Measurements from ENCODE around the gene ERG. TPM values are rescaled to one million over a fixed set of nuclear protein-coding genes. Genes with fewer than 3 reads are reported as not detected.

Gene ERG
- total and polyA plus RNA-seq, 2 of the 13 experiments (the other 11 are each of a cell fraction or from before 2014, with no cell fraction given): not detected

DNA sequence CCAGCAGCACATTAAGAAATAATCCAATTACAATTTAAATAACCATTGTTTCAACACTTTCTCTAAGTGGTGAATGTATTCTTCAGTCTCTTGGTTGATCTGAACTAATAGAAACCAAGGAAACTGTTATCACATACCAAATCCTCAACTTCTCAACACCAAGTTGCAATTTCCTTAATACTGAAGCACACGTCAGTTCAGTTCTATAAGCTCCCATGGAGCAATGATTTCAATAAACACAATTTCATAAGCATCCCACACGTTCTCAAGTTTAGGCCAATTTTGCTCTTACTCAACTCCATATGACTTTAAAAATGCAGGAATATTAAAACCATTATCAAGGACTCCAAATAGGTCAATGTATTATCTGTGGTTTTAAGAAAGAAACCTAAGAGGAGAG, 5.8 kb upstream of the ERG start:
- in situ Hi-C loops (cut with HindIII; ENCODE audit: extremely low pct_ligation_motif_present, low pct_unique_long_range_greater_than_20kb) (loop anchor here (10.0 kb wide), 2 partner anchors 201 to 631 kb away; no protein-coding TSS in a partner anchor), intact Hi-C loops (cut with micrococcal nuclease; ENCODE audit: unreplicated experiment) (loop anchor here (2.0 kb wide), 1 partner anchor 635 kb away; no protein-coding TSS in a partner anchor)
- H4K20me1 ChIP-seq (ENCODE audit: insufficient read depth, low read length): no peaks in the 10 kb centered on the region
- no peak overlapping the region for H3K4me2 ChIP-seq (ENCODE audit: low read depth, low read length)
- FAIRE-seq (no peak), ATAC-seq (no peak), DNase-seq (ENCODE audit: low spot score) (no peak)
- ChIA-PET CTCF (ENCODE audit: low intra/inter-chr PET ratio, low total read pairs) (no interaction called here), POLR2A (no interaction called here)
- H2AFZ ChIP-seq (ENCODE audit: low read length): no peak overlapping the region
- no peak overlapping the region for H3K9ac ChIP-seq (ENCODE audit: insufficient read depth, low read depth, low read length)
- peaks cover 0 to 8% of the 10 kb centered on the region in 2 experiments; a peak in 3 of 5 replicates for H3K27me3 ChIP-seq (ENCODE audit: control insufficient read depth in 1 of 2, insufficient read depth in 2 of 2, low read length in 2 of 2)
- H3K4me1 ChIP-seq (ENCODE audit: insufficient read depth, low read length): peaks cover 17% of the 10 kb centered on the region
- 33% methylated on average over 2 of the region's 2 CpGs for WGBS (ENCODE audit: low lambda C conversion rate)
- H3K9me3 ChIP-seq (ENCODE audit: low read length): no peaks in the 10 kb centered on the region
- no peak overlapping the region for H3K4me3 ChIP-seq (replicated peaks in 1 of 3; ENCODE audit: insufficient read depth in 1 of 3, low read depth in 2 of 3, low read length in 3 of 3)
- no peak overlapping the region for H3K27ac ChIP-seq (ENCODE audit: extremely low read length, insufficient read depth, low read length)
- no TSS peak for BruUV-seq (replicated peaks)
- no peaks in the 10 kb centered on the region for H3K36me3 ChIP-seq (replicated peaks in 1 of 2; ENCODE audit: control insufficient read depth in 1 of 2, insufficient read depth in 2 of 2, low read length in 2 of 2)
- no peaks in the 10 kb centered on the region for H3K79me2 ChIP-seq (ENCODE audit: insufficient read depth, low read length)
- TF ChIP-seq SP140L (CRISPR knock-in tag; IDR thresholded peaks at IDR 0.05; ENCODE audit: borderline replicate concordance) (no peak), NR1H2 (CRISPR knock-in tag; IDR thresholded peaks at IDR 0.05; ENCODE audit: borderline replicate concordance, low read depth) (no peak), ZNF484 (CRISPR knock-in tag; IDR thresholded peaks at IDR 0.05; ENCODE audit: borderline replicate concordance, low read depth) (no peak), ZNF318 (CRISPR knock-in tag; IDR thresholded peaks at IDR 0.05) (no peak), ZNF609 (CRISPR knock-in tag; IDR thresholded peaks at IDR 0.05; ENCODE audit: borderline replicate concordance) (no peak), EZH2 (conservative IDR thresholded peaks at IDR 0.05; ENCODE audit: low read depth, low read length) (no peak)
- TF ChIP-seq, protein P1, sequence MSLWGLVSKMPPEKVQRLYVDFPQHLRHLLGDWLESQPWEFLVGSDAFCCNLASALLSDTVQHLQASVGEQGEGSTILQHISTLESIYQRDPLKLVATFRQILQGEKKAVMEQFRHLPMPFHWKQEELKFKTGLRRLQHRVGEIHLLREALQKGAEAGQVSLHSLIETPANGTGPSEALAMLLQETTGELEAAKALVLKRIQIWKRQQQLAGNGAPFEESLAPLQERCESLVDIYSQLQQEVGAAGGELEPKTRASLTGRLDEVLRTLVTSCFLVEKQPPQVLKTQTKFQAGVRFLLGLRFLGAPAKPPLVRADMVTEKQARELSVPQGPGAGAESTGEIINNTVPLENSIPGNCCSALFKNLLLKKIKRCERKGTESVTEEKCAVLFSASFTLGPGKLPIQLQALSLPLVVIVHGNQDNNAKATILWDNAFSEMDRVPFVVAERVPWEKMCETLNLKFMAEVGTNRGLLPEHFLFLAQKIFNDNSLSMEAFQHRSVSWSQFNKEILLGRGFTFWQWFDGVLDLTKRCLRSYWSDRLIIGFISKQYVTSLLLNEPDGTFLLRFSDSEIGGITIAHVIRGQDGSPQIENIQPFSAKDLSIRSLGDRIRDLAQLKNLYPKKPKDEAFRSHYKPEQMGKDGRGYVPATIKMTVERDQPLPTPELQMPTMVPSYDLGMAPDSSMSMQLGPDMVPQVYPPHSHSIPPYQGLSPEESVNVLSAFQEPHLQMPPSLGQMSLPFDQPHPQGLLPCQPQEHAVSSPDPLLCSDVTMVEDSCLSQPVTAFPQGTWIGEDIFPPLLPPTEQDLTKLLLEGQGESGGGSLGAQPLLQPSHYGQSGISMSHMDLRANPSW (CRISPR knock-in tag; IDR thresholded peaks at IDR 0.05; ENCODE audit: borderline replicate concordance): no peak

All from HepG2 (cell line).